Psoas muscle (tissue), 8 donors: Measurements from ENCODE around the gene OR2F2. TPM values are rescaled to one million over a fixed set of nuclear protein-coding genes. Genes with fewer than 3 reads are reported as not detected.

Experiments used
- ATAC-seq, 4 donors: fragments of 200-7000 bp; cut with Tn5 transposase; one replicate each; pipeline ENCODE4 v1.9.1; 2020; ENCODE audit warnings: moderate library complexity in 3 of 4, mild to moderate bottlenecking in 2 of 4
- DNase-seq, 2 donors: peaks; one replicate each; pipeline ENCODE4 v3.0.0-alpha.2; 2020
- H3K27ac ChIP-seq: fragments of 200-600 bp; one replicate; pipeline ENCODE4 v1.8.0; 2022
- H3K27me3 ChIP-seq, 3 donors: fragments of 200-600 bp in 1 of 3; one replicate each; pipeline versions ENCODE4 v1.6.1 to v1.8.0; 2013 to 2022; ENCODE audit warnings: low read length in 2 of 3, mild to moderate bottlenecking in 2 of 3, moderate library complexity in 1 of 3; ENCODE audit not compliant: insufficient read depth in 3 of 3
- H3K36me3 ChIP-seq, 2 donors: fragments of 200-600 bp in 1 of 2; one replicate each; pipeline versions ENCODE4 v1.6.1 to v1.8.0; 2013 to 2022; ENCODE audit warnings: low read depth in 1 of 2, mild to moderate bottlenecking in 1 of 2, moderate library complexity in 1 of 2; ENCODE audit not compliant: insufficient read depth in 1 of 2
- H3K4me1 ChIP-seq: fragments of 200-600 bp; one replicate; pipeline ENCODE4 v1.8.0; 2022
- H3K4me3 ChIP-seq: fragments of 200-600 bp; one replicate; pipeline ENCODE4 v1.8.0; 2022; ENCODE audit warnings: mild to moderate bottlenecking
- H3K9me3 ChIP-seq: fragments of 200-600 bp; one replicate; pipeline ENCODE4 v1.8.0; 2022
- CTCF ChIP-seq: fragments of 200-600 bp; IDR thresholded peaks from one replicate; pipeline ENCODE4 v1.8.0; 2022; ENCODE audit warnings: antibody characterized with exemption
- WGBS, 3 donors: extraction: QIAGEN DNeasy Blood & Tissue Kit; methylation state at CpG; one replicate each; pipeline versions ENCODE4 v1.1.6 to v1.1.7; 2013; 5-methylcytosine and 5-hydroxymethylcytosine counted together
- intact Hi-C, 2 donors: fragments of 100-400 bp; cut with DNase I; formaldehyde crosslinking; loops; one replicate each; pipeline versions ENCODE4 v1.11.0 to v1.14.2; 2022
- polyA plus RNA-seq, 3 donors: library from polyadenylated mRNA; stranded (reverse); fragments of 200-250 nt; gene quantifications; one replicate each; pipeline ENCODE4 v1.2.3, GENCODE V29; 2013
- total RNA-seq, 4 donors: library from RNA; stranded (reverse); fragmentation: NEBNext Ultra II Directional in 2 of 4; extraction: Animal tissue kit (Norgen Biotek cat#: 25700) in 2 of 4; gene quantifications; one replicate each; pipeline versions ENCODE4 v1.2.1 to v1.2.4, GENCODE V29; 2021 to 2023
- donor health status: healthy with polysubstance abuse.
- donor health status: DM: no; HTN: no; CAD: no; lungs with moderate emphysema.
- donor health status: Bipolar disorder and iron deficiency.
- donor health status: healthy.
- donor health status: DM: yes; HTN: yes; CAD: no.
- donor health status: DM: no; HTN: no; CAD: no.
- donor health status: DM: no; HTN: no; CAD: no.
- donor health status: DM: yes; HTN: yes; CAD: no.

The OR2F2 gene
- total and polyA plus RNA-seq, 7 donors = not detected

- intact Hi-C loops = loop anchor here in 1 of 2 donors (5.0 kb wide), 1 partner anchor 47 kb away; no protein-coding TSS in a partner anchor
- no peaks in the 10 kb centered on the region for H3K36me3 ChIP-seq
- H3K4me1 ChIP-seq = no peaks in the 10 kb centered on the region
- ATAC-seq (no peak), DNase-seq (no peak)
- 72 to 82% (median 75%) methylated on average over 1 of the region's 1 CpG for WGBS, 3 donors
- TF ChIP-seq CTCF = no peak
- H3K27ac ChIP-seq = no peak overlapping the region
- H3K4me3 ChIP-seq = no peak overlapping the region
- no peaks in the 10 kb centered on the region for H3K9me3 ChIP-seq
- H3K27me3 ChIP-seq = no peaks in the 10 kb centered on the region
Observed at GRCh38 chr7:143979359-143979758, 44.3 kb downstream of the OR2F2 start.

DNA sequence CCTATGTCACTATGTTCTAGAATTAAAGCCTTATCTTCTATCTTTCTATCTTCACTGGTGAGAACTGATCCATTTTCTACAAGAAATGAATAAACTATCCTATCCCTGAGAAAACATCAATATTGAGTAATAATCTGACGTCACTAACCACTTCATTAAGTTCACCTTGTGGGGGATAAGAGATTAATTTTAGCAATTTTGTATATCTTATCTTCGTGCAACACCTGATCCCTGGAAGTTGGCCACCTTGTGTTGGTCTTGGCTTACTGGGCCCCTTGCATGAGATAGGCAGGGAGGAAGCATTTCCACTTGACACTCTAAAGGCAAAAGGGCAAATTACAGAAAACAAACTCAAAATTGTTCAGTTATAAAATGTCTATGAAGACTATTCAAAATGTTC lies 45.0 kb downstream of the OR2F2 start:
- Histone ChIP-seq H3K36me3 (no peaks in the 10 kb centered on the region), H3K27me3 (no peaks in the 10 kb centered on the region), H3K4me1 (no peaks in the 10 kb centered on the region), H3K9me3 (no peaks in the 10 kb centered on the region), H3K27ac (no peak overlapping the region), H3K4me3 (no peak overlapping the region)
- no peak for TF ChIP-seq CTCF
- ATAC-seq (no peak), DNase-seq (no peak)
- intact Hi-C loops = loop anchor here in 1 of 2 donors (5.0 kb wide), 1 partner anchor 48 kb away; no protein-coding TSS in a partner anchor
- 77 to 80% (median 78%) methylated on average over 2 of the region's 2 CpGs for WGBS, 3 donors

DNA sequence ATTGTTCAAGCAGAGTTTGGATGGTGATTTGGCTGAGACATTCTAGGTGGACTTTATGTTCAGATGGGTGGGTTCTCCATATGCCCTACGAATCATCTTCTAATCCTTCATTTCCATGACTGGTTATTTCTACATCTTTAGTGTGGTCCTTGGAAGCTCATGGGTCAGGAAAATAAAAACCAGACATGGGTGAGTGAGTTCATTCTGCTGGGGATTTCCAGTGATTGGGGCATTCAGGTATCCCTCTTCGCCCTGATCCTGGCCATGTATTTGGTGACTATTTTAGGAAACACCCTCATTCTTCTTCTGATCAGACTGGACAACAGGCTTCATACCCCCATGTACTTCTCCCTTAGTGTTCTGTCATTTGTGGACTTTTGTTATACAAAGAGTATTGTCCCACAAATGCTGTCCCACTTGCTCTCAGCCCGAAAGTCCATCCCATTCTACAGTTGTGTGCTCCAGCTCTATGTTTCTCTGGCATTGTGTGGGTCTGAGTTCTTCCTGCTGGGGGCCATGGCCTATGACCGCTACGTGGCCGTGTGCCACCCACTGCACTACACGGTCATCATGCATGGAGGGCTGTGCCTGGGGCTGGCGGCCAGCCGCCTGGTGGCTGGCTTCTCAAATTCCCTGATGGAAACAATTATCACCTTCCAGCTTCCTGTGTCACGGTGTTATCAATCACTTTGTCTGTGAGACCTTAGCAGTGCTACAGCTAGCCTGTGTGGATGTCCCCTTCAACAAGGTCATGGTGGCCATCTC lies 45.9 kb downstream of the OR2F2 start:
- WGBS, 3 donors = 86 to 89% (median 89%) methylated on average over 10 of the region's 10 CpGs
- no peaks in the 10 kb centered on the region for H3K27me3 ChIP-seq
- H3K36me3 ChIP-seq = no peaks in the 10 kb centered on the region
- intact Hi-C loops = no loop called here
- DNase-seq (no peak), ATAC-seq (no peak)
- H3K4me1 ChIP-seq = no peaks in the 10 kb centered on the region
- TF ChIP-seq CTCF = no peak
- H3K9me3 ChIP-seq = no peaks in the 10 kb centered on the region
- H3K27ac ChIP-seq = no peak overlapping the region
- no peak overlapping the region for H3K4me3 ChIP-seq

GRCh38 chr7:143983960-143984359 lies 48.9 kb downstream of the OR2F2 start:
- intact Hi-C loops = no loop called here
- H3K36me3 ChIP-seq = no peaks in the 10 kb centered on the region
- no peaks in the 10 kb centered on the region for H3K4me1 ChIP-seq
- WGBS, 3 donors = 94 to 95% (median 94%) methylated on average over 5 of the region's 5 CpGs
- ATAC-seq (no peak), DNase-seq (no peak)
- H3K27me3 ChIP-seq = no peaks in the 10 kb centered on the region
- TF ChIP-seq CTCF = no peak
- no peaks in the 10 kb centered on the region for H3K9me3 ChIP-seq
- no peak overlapping the region for H3K27ac ChIP-seq
- H3K4me3 ChIP-seq = no peak overlapping the region

Other genes with a start within 250 kb of the OR2F2 start
- gene CTAGE6, start 177.5 kb upstream of the OR2F2 start, total RNA-seq = not detected
- not detected for gene CTAGE6, start 177.5 kb upstream of the OR2F2 start, polyA plus RNA-seq
- 100 to 1,000 TPM in 2 of 4 donors, 10 to 100 TPM in 2; 19.5 to 107 (median 62.1) TPM for gene TCAF1, start 33.1 kb upstream of the OR2F2 start, total RNA-seq
- gene TCAF1, start 33.1 kb upstream of the OR2F2 start, polyA plus RNA-seq = 10 to 100 TPM in 1 of 3 donors, 1 to 10 TPM in 2; 4.3 to 12.0 (median 9.2) TPM
- gene OR2F1, start 19.6 kb downstream of the OR2F2 start, total RNA-seq = not detected
- gene OR2F1, start 19.6 kb downstream of the OR2F2 start, polyA plus RNA-seq = not detected
- not detected for gene OR6B1, start 65.1 kb downstream of the OR2F2 start, total RNA-seq
- not detected for gene OR6B1, start 65.1 kb downstream of the OR2F2 start, polyA plus RNA-seq
- not detected for gene OR2A5, start 113.7 kb downstream of the OR2F2 start, total RNA-seq
- not detected for gene OR2A5, start 113.7 kb downstream of the OR2F2 start, polyA plus RNA-seq
- gene OR2A25, start 134.6 kb downstream of the OR2F2 start, total RNA-seq = not detected
- gene OR2A25, start 134.6 kb downstream of the OR2F2 start, polyA plus RNA-seq = not detected
- not detected for gene OR2A12, start 151.0 kb downstream of the OR2F2 start, total RNA-seq
- not detected for gene OR2A12, start 151.0 kb downstream of the OR2F2 start, polyA plus RNA-seq
- gene OR2A2, start 174.3 kb downstream of the OR2F2 start, total RNA-seq = not detected
- gene OR2A2, start 174.3 kb downstream of the OR2F2 start, polyA plus RNA-seq = not detected
- not detected for gene OR2A14, start 187.9 kb downstream of the OR2F2 start, total RNA-seq
- not detected for gene OR2A14, start 187.9 kb downstream of the OR2F2 start, polyA plus RNA-seq
- under 1 TPM in 1 of 4 donors, not detected in 3; 0.15 TPM for gene CTAGE4, start 248.2 kb downstream of the OR2F2 start, total RNA-seq
- gene CTAGE4, start 248.2 kb downstream of the OR2F2 start, polyA plus RNA-seq = under 1 TPM in 2 of 3 donors, not detected in 1; 0.03 TPM